Panc1 (cell line): ENCODE data around the gene CDKN1C.

ENCODE experiments used
- CTCF ChIP-seq: fragments of 450-650 bp; IDR thresholded peaks from 2 replicates; pipeline ENCODE4 v1.5.1; 2017; ENCODE audit warnings: mild to moderate bottlenecking
- POLR2AphosphoS5 ChIP-seq: IDR thresholded peaks from 2 replicates; pipeline ENCODE4 v1.6.1; 2012; ENCODE audit warnings: mild to moderate bottlenecking, low read depth, low read length, moderate library complexity
- REST ChIP-seq, 2 experiments: IDR thresholded peaks; 2 replicates each; pipeline ENCODE4 v1.6.1; 2011 to 2012; ENCODE audit warnings: low read depth in 2 of 2, control low read depth in 1 of 2, low read length in 1 of 2, mild to moderate bottlenecking in 1 of 2, moderate library complexity in 1 of 2; ENCODE audit not compliant: insufficient read depth in 1 of 2
- TCF7L2 ChIP-seq: IDR thresholded peaks from 2 replicates; pipeline ENCODE4 v1.6.1; 2011; ENCODE audit warnings: mild to moderate bottlenecking, low read depth, low read length, inconsistent platforms

GRCh38 chr11:2890466-2891294 lies 5.1 kb upstream of the CDKN1C start:
- no peak for TF ChIP-seq CTCF
- TF ChIP-seq POLR2AphosphoS5, result no peak
- no peak for TF ChIP-seq REST (IDR thresholded peaks at IDR 0.05; ENCODE audit: insufficient read depth in 1 of 2, low read depth in 2 of 2, low read length in 1 of 2)
- no peak for TF ChIP-seq TCF7L2
